ENCODE data around the gene ACTR1B.

- TF ChIP-seq CTCF (IDR thresholded peaks at IDR 0.05) (no peak), RFX5 (IDR thresholded peaks at IDR 0.05; ENCODE audit: low read length) (no peak), TCF12 (IDR thresholded peaks at IDR 0.05) (no peak), MEF2A (IDR thresholded peaks at IDR 0.05; ENCODE audit: borderline replicate concordance, low read depth) (no peak), POLR2AphosphoS5 (IDR thresholded peaks at IDR 0.05; ENCODE audit: low read depth, low read length) (no peak), GABPA (IDR thresholded peaks at IDR 0.05; ENCODE audit: low read depth) (no peak), JUND (IDR thresholded peaks at IDR 0.05) (no peak), SIN3A (IDR thresholded peaks at IDR 0.05; ENCODE audit: borderline replicate concordance, low read depth, low read length) (no peak), RCOR1 (IDR thresholded peaks at IDR 0.05; ENCODE audit: low read length) (no peak), EP300 (IDR thresholded peaks at IDR 0.05; ENCODE audit: borderline replicate concordance in 1 of 2, low read depth in 1 of 2, low read length in 1 of 2) (no peak), FOSL2 (IDR thresholded peaks at IDR 0.05; ENCODE audit: borderline replicate concordance, low read depth) (no peak), YY1 (IDR thresholded peaks at IDR 0.05; ENCODE audit: low read depth) (no peak)
Observed at GRCh38 chr2:97701851-97702465, 38.1 kb upstream of the ACTR1B start.
